Measurements from ENCODE around the gene UBE2G2. TPM values are rescaled to one million over a fixed set of nuclear protein-coding genes. Genes with fewer than 3 reads are reported as not detected.

The UBE2G2 gene
- total RNA-seq, 1 experiment from 2014 or later, result 212 TPM

GRCh38 chr21:44778983-44779382 lies 22.6 kb downstream of the UBE2G2 start:
- H3K36me3 ChIP-seq (ENCODE audit: insufficient read depth, low read length, poor library complexity, severe bottlenecking), result peaks cover 53% of the 10 kb centered on the region
- H3K4me1 ChIP-seq (ENCODE audit: insufficient read depth, low read length, poor library complexity, severe bottlenecking), result peaks cover 29% of the 10 kb centered on the region
- intact Hi-C loops (cut with micrococcal nuclease; ENCODE audit: unreplicated experiment), result no loop called here
- H3K27me3 ChIP-seq (replicated peaks; ENCODE audit: insufficient read depth, low read depth, low read length, poor library complexity), result no peaks in the 10 kb centered on the region
- H3K9me3 ChIP-seq (ENCODE audit: low read depth, low read length, poor library complexity, severe bottlenecking), result no peaks in the 10 kb centered on the region
- no TSS peak for BruUV-seq (replicated peaks)
- H3K4me3 ChIP-seq (ENCODE audit: low read depth, low read length, poor library complexity, severe bottlenecking), result no peak overlapping the region
- POLR2A ChIA-PET (ENCODE audit: low non-redundant PET), result no interaction called here
- no peak for DNase-seq (ENCODE audit: low spot score)
- CTCF ChIA-PET, result no interaction called here
- H3K27ac ChIP-seq (ENCODE audit: low read depth, low read length, poor library complexity, severe bottlenecking), result peak overlapping the region; percentile 64
- no peak for TF ChIP-seq EZH2 (IDR thresholded peaks at IDR 0.05; ENCODE audit: borderline replicate concordance, low read depth, low read length, poor library complexity, severe bottlenecking)
- TF ChIP-seq CTCF (conservative IDR thresholded peaks at IDR 0.05; ENCODE audit: low read depth, low read length), result no peak

- Histone ChIP-seq H3K27me3 (replicated peaks; ENCODE audit: insufficient read depth, low read depth, low read length, poor library complexity) (no peaks in the 10 kb centered on the region), H3K27ac (ENCODE audit: low read depth, low read length, poor library complexity, severe bottlenecking) (peak overlapping the region; percentile 63), H3K4me3 (ENCODE audit: low read depth, low read length, poor library complexity, severe bottlenecking) (no peak overlapping the region), H3K9me3 (ENCODE audit: low read depth, low read length, poor library complexity, severe bottlenecking) (no peaks in the 10 kb centered on the region), H3K36me3 (ENCODE audit: insufficient read depth, low read length, poor library complexity, severe bottlenecking) (peaks cover 57% of the 10 kb centered on the region), H3K4me1 (ENCODE audit: insufficient read depth, low read length, poor library complexity, severe bottlenecking) (peaks cover 29% of the 10 kb centered on the region)
- intact Hi-C loops (cut with micrococcal nuclease; ENCODE audit: unreplicated experiment), result no loop called here
- no peak for DNase-seq (ENCODE audit: low spot score)
- ChIA-PET POLR2A (ENCODE audit: low non-redundant PET) (no interaction called here), CTCF (no interaction called here)
- TF ChIP-seq EZH2 (IDR thresholded peaks at IDR 0.05; ENCODE audit: borderline replicate concordance, low read depth, low read length, poor library complexity, severe bottlenecking) (no peak), CTCF (conservative IDR thresholded peaks at IDR 0.05; ENCODE audit: low read depth, low read length) (no peak)
- BruUV-seq (replicated peaks), result no TSS peak
Observed at GRCh38 chr21:44778499-44778911, 23.1 kb downstream of the UBE2G2 start.

DNA sequence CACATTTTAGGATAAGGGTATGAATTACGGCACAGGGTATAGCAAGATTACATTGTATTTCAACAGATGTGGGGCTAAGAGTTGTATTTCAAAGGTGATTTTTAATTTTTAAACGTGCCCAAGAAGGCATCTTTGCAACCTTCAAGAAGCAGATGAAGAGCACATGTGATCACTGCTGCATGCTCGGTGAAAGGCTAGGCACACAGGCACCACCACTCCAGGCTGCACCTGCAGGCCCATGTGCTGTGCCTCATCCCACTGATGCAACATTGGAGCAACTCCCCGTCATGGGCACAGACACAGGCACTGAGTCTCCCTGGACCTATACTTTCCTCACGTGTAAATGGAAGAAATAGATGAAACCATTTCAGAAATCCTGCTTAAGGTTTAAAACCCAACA lies 23.5 kb downstream of the UBE2G2 start:
- peak overlapping the region; percentile 63 for H3K27ac ChIP-seq (ENCODE audit: low read depth, low read length, poor library complexity, severe bottlenecking)
- H3K9me3 ChIP-seq (ENCODE audit: low read depth, low read length, poor library complexity, severe bottlenecking), result no peaks in the 10 kb centered on the region
- ChIA-PET POLR2A (ENCODE audit: low non-redundant PET) (no interaction called here), CTCF (no interaction called here)
- H3K4me1 ChIP-seq (ENCODE audit: insufficient read depth, low read length, poor library complexity, severe bottlenecking), result peaks cover 29% of the 10 kb centered on the region
- H3K36me3 ChIP-seq (ENCODE audit: insufficient read depth, low read length, poor library complexity, severe bottlenecking), result peaks cover 57% of the 10 kb centered on the region
- H3K4me3 ChIP-seq (ENCODE audit: low read depth, low read length, poor library complexity, severe bottlenecking), result no peak overlapping the region
- H3K27me3 ChIP-seq (replicated peaks; ENCODE audit: insufficient read depth, low read depth, low read length, poor library complexity), result no peaks in the 10 kb centered on the region
- no TSS peak for BruUV-seq (replicated peaks)
- no peak for TF ChIP-seq CTCF (conservative IDR thresholded peaks at IDR 0.05; ENCODE audit: low read depth, low read length)
- no peak for TF ChIP-seq EZH2 (IDR thresholded peaks at IDR 0.05; ENCODE audit: borderline replicate concordance, low read depth, low read length, poor library complexity, severe bottlenecking)
- intact Hi-C loops (cut with micrococcal nuclease; ENCODE audit: unreplicated experiment), result no loop called here
- no peak for DNase-seq (ENCODE audit: low spot score)

Measured in A673 (cell line).